Measurements from ENCODE around the gene RAB11B. TPM values are rescaled to one million over a fixed set of nuclear protein-coding genes. Genes with fewer than 3 reads are reported as not detected.
A peak's percentile ranks its signal among the peaks of the same experiment; 100 is the strongest.

Gene RAB11B
- total and polyA plus RNA-seq, 2 of the 13 experiments (the other 11 are each of a cell fraction or from before 2014, with no cell fraction given), result 6.0 to 28.4 TPM

GRCh38 chr19:8361921-8362793 is 28.0 kb upstream of the RAB11B start (continued):
- no peak; the same call in 1 of the 2 replicates for TF ChIP-seq NFKB2 (CRISPR knock-in tag; IDR thresholded peaks at IDR 0.05; ENCODE audit: borderline replicate concordance)
- no peak for TF ChIP-seq ZNF740 (CRISPR knock-in tag; IDR thresholded peaks at IDR 0.05)
- TF ChIP-seq SIX4 (CRISPR knock-in tag; IDR thresholded peaks at IDR 0.05), result no peak
- peak; percentile 61; the same call in 1 of the 3 replicates for TF ChIP-seq MXI1 (IDR thresholded peaks at IDR 0.05; ENCODE audit: borderline replicate concordance, low read depth, low read length)
- no peak for TF ChIP-seq ZNF674 (CRISPR knock-in tag; IDR thresholded peaks at IDR 0.05; ENCODE audit: low read depth)
- no peak for TF ChIP-seq ZNF713 (CRISPR knock-in tag; IDR thresholded peaks at IDR 0.05)
- TF ChIP-seq ZNF280B (CRISPR knock-in tag; IDR thresholded peaks at IDR 0.05; ENCODE audit: borderline replicate concordance), result no peak
- no peak for TF ChIP-seq DBP (CRISPR knock-in tag; IDR thresholded peaks at IDR 0.05; ENCODE audit: not compliant biosample characterization)
- no peak for TF ChIP-seq ZSCAN12 (CRISPR knock-in tag; IDR thresholded peaks at IDR 0.05)
- no peak for TF ChIP-seq SP140L (CRISPR knock-in tag; IDR thresholded peaks at IDR 0.05; ENCODE audit: borderline replicate concordance)
- TF ChIP-seq NR2F1 (CRISPR knock-in tag; IDR thresholded peaks at IDR 0.05), result no peak
- no peak for TF ChIP-seq DZIP1 (CRISPR knock-in tag; IDR thresholded peaks at IDR 0.05)
- TF ChIP-seq ZBTB33 (CRISPR knock-in tag; IDR thresholded peaks at IDR 0.05), result no peak; the same call in 1 of the 2 replicates
- no peak for TF ChIP-seq ZBTB10 (CRISPR knock-in tag; IDR thresholded peaks at IDR 0.05; ENCODE audit: borderline replicate concordance)
- no peak for TF ChIP-seq TMF1 (CRISPR knock-in tag; IDR thresholded peaks at IDR 0.05; ENCODE audit: low read depth)
- no peak for TF ChIP-seq ZNF552 (CRISPR knock-in tag; IDR thresholded peaks at IDR 0.05; ENCODE audit: borderline replicate concordance)
- TF ChIP-seq ARHGAP35 (CRISPR knock-in tag; IDR thresholded peaks at IDR 0.05; ENCODE audit: borderline replicate concordance), result no peak
